ENCODE measurements around the gene HMG20A. TPM values are rescaled to one million over a fixed set of nuclear protein-coding genes. Genes with fewer than 3 reads are reported as not detected.
A peak's percentile ranks its signal among the peaks of the same experiment; 100 is the strongest.

HMG20A gene
- total and polyA plus RNA-seq, 2 of the 13 experiments (the other 11 are each of a cell fraction or from before 2014, with no cell fraction given), result 28.0 to 35.2 TPM

DNA sequence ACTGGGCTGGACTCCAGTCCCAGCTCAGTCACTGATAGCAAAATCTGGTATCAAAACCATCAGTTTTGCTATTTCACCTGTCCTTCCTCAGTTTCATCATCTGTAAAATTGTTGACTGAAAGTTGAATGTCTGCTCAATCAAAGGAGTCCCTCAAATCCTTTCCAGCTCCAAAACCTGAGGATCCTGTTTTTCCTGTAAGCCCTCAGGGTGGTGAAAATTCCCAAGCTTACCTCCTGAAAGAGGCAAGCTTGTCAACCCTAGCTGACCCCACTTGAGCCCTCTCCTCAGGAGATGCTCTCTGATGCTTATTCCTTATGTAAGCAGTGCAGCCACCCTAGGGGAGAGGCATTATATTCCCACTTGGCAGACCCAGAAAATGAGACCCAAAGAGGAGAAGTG is 82.6 kb downstream of the HMG20A start:
- DNase-seq (ENCODE audit: low spot score), result no peak
- ChIA-PET POLR2A (no interaction called here), CTCF (ENCODE audit: low intra/inter-chr PET ratio, low total read pairs) (no interaction called here)
- Histone ChIP-seq H2AFZ (ENCODE audit: low read length) (no peak overlapping the region), H3K4me1 (ENCODE audit: insufficient read depth, low read length) (peaks cover 61% of the 10 kb centered on the region), H3K4me3 (replicated peaks in 1 of 3; ENCODE audit: insufficient read depth in 1 of 3, low read depth in 2 of 3, low read length in 3 of 3) (no peak overlapping the region), H4K20me1 (ENCODE audit: insufficient read depth, low read length) (no peaks in the 10 kb centered on the region), H3K9me3 (ENCODE audit: low read length) (no peaks in the 10 kb centered on the region), H3K9ac (ENCODE audit: insufficient read depth, low read depth, low read length) (no peak overlapping the region), H3K27ac (ENCODE audit: extremely low read length, insufficient read depth, low read length) (no peak overlapping the region), H3K4me2 (ENCODE audit: low read depth, low read length) (no peak overlapping the region), H3K36me3 (replicated peaks in 1 of 2; ENCODE audit: control insufficient read depth in 1 of 2, insufficient read depth in 2 of 2, low read length in 2 of 2) (no peaks in the 10 kb centered on the region), H3K79me2 (ENCODE audit: insufficient read depth, low read length) (no peaks in the 10 kb centered on the region), H3K27me3 (ENCODE audit: control insufficient read depth in 1 of 2, insufficient read depth in 2 of 2, low read length in 2 of 2) (no peaks in the 10 kb centered on the region)
- intact Hi-C loops (cut with micrococcal nuclease; ENCODE audit: unreplicated experiment), result no loop called here
- TF ChIP-seq MLLT10 (CRISPR knock-in tag; IDR thresholded peaks at IDR 0.05) (no peak), ATF1 (CRISPR knock-in tag; IDR thresholded peaks at IDR 0.05) (no peak), RFX1 (IDR thresholded peaks at IDR 0.05) (no peak)
- no TSS peak for BruUV-seq (replicated peaks)
- no peak for ATAC-seq
- in situ Hi-C loops (cut with HindIII; ENCODE audit: extremely low pct_ligation_motif_present, low pct_unique_long_range_greater_than_20kb), result loop anchor here (5.0 kb wide), 1 partner anchor 39 kb away; no protein-coding TSS in a partner anchor
- FAIRE-seq, result no peak

DNA sequence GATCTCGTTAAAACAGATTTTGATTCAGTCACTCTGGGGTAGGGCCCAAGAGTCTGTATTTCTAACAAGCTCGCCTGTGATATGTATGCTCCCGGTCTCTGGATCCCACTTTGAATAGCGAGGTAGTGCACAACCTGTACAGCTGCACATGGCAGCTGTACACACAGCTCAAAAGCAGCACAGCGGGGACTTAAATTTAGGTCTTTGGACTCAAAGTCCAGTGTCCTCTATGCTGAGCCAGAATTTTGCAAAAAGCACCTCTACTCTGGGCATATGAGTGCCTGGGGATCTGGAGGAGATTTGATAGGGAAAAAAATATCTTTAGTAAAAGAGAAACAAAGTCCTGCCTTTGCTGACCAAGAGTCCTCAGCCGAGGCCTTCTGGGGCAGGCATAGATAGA is 83.1 kb downstream of the HMG20A start:
- no peaks in the 10 kb centered on the region for H3K27me3 ChIP-seq (ENCODE audit: control insufficient read depth in 1 of 2, insufficient read depth in 2 of 2, low read length in 2 of 2)
- no peak overlapping the region for H2AFZ ChIP-seq (ENCODE audit: low read length)
- intact Hi-C loops (cut with micrococcal nuclease; ENCODE audit: unreplicated experiment), result no loop called here
- no peak overlapping the region for H3K4me3 ChIP-seq (replicated peaks in 1 of 3; ENCODE audit: insufficient read depth in 1 of 3, low read depth in 2 of 3, low read length in 3 of 3)
- H3K9ac ChIP-seq (ENCODE audit: insufficient read depth, low read depth, low read length), result no peak overlapping the region
- POLR2A ChIA-PET, result no interaction called here
- no peaks in the 10 kb centered on the region for H3K9me3 ChIP-seq (ENCODE audit: low read length)
- in situ Hi-C loops (cut with HindIII; ENCODE audit: extremely low pct_ligation_motif_present, low pct_unique_long_range_greater_than_20kb), result loop anchor here (5.0 kb wide), 1 partner anchor 39 kb away; no protein-coding TSS in a partner anchor
- peaks cover 64% of the 10 kb centered on the region for H3K4me1 ChIP-seq (ENCODE audit: insufficient read depth, low read length)
- no peaks in the 10 kb centered on the region for H4K20me1 ChIP-seq (ENCODE audit: insufficient read depth, low read length)
- H3K4me2 ChIP-seq (ENCODE audit: low read depth, low read length), result peak overlapping the region; percentile 47
- CTCF ChIA-PET (ENCODE audit: low intra/inter-chr PET ratio, low total read pairs), result no interaction called here
- no peak overlapping the region for H3K27ac ChIP-seq (ENCODE audit: extremely low read length, insufficient read depth, low read length)
- DNase-seq (ENCODE audit: low spot score) (no peak), FAIRE-seq (no peak), ATAC-seq (no peak)
- BruUV-seq (replicated peaks), result no TSS peak
- no peaks in the 10 kb centered on the region for H3K79me2 ChIP-seq (ENCODE audit: insufficient read depth, low read length)
- H3K36me3 ChIP-seq (replicated peaks in 1 of 2; ENCODE audit: control insufficient read depth in 1 of 2, insufficient read depth in 2 of 2, low read length in 2 of 2), result no peaks in the 10 kb centered on the region
- WGBS (ENCODE audit: low lambda C conversion rate), result 40% methylated on average over 6 of the region's 6 CpGs
- no peak for TF ChIP-seq SALL1 (CRISPR knock-in tag; IDR thresholded peaks at IDR 0.05)
- no peak for TF ChIP-seq PAX8 (CRISPR knock-in tag; IDR thresholded peaks at IDR 0.05; ENCODE audit: borderline replicate concordance)
- no peak for TF ChIP-seq ZNF776 (CRISPR knock-in tag; IDR thresholded peaks at IDR 0.05)
- no peak for TF ChIP-seq ZNF607 (CRISPR knock-in tag; IDR thresholded peaks at IDR 0.05; ENCODE audit: borderline replicate concordance)
- TF ChIP-seq, protein P1, sequence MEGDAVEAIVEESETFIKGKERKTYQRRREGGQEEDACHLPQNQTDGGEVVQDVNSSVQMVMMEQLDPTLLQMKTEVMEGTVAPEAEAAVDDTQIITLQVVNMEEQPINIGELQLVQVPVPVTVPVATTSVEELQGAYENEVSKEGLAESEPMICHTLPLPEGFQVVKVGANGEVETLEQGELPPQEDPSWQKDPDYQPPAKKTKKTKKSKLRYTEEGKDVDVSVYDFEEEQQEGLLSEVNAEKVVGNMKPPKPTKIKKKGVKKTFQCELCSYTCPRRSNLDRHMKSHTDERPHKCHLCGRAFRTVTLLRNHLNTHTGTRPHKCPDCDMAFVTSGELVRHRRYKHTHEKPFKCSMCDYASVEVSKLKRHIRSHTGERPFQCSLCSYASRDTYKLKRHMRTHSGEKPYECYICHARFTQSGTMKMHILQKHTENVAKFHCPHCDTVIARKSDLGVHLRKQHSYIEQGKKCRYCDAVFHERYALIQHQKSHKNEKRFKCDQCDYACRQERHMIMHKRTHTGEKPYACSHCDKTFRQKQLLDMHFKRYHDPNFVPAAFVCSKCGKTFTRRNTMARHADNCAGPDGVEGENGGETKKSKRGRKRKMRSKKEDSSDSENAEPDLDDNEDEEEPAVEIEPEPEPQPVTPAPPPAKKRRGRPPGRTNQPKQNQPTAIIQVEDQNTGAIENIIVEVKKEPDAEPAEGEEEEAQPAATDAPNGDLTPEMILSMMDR (CRISPR knock-in tag; IDR thresholded peaks at IDR 0.05), result no peak
- no peak for TF ChIP-seq ZKSCAN8 (CRISPR knock-in tag; IDR thresholded peaks at IDR 0.05; ENCODE audit: borderline replicate concordance)
- no peak for TF ChIP-seq ZNF841 (CRISPR knock-in tag; IDR thresholded peaks at IDR 0.05; ENCODE audit: borderline replicate concordance)
- no peak for TF ChIP-seq ZNF234 (CRISPR knock-in tag; conservative IDR thresholded peaks at IDR 0.05)
- no peak for TF ChIP-seq YEATS2 (CRISPR knock-in tag; IDR thresholded peaks at IDR 0.05; ENCODE audit: borderline replicate concordance)
- TF ChIP-seq CBX2 (IDR thresholded peaks at IDR 0.05; ENCODE audit: low read depth, low read length), result no peak
- TF ChIP-seq CBX2 (CRISPR knock-in tag; IDR thresholded peaks at IDR 0.05; ENCODE audit: low read depth), result no peak
- TF ChIP-seq THYN1 (CRISPR knock-in tag; IDR thresholded peaks at IDR 0.05; ENCODE audit: borderline replicate concordance, low read depth), result no peak
- TF ChIP-seq HMG20A (CRISPR knock-in tag; IDR thresholded peaks at IDR 0.05; ENCODE audit: borderline replicate concordance), result no peak

All from HepG2 (cell line).